ENCODE data around the gene USP21. TPM values are rescaled to one million over a fixed set of nuclear protein-coding genes. Genes with fewer than 3 reads are reported as not detected.
A peak's percentile ranks its signal among the peaks of the same experiment; 100 is the strongest.

USP21 gene
- total RNA-seq, 2 donors from 2014 or later = 23.2 to 28.8 TPM

- no peak overlapping the region for H3K27ac ChIP-seq
- no peak for DNase-seq (ENCODE audit: low spot score)
- H3K4me1 ChIP-seq (ENCODE audit: control insufficient read depth in 1 of 2, low read depth in 2 of 2) = peaks cover 5 to 10% of the 10 kb centered on the region in 2 donors
- TF ChIP-seq, protein P1, sequence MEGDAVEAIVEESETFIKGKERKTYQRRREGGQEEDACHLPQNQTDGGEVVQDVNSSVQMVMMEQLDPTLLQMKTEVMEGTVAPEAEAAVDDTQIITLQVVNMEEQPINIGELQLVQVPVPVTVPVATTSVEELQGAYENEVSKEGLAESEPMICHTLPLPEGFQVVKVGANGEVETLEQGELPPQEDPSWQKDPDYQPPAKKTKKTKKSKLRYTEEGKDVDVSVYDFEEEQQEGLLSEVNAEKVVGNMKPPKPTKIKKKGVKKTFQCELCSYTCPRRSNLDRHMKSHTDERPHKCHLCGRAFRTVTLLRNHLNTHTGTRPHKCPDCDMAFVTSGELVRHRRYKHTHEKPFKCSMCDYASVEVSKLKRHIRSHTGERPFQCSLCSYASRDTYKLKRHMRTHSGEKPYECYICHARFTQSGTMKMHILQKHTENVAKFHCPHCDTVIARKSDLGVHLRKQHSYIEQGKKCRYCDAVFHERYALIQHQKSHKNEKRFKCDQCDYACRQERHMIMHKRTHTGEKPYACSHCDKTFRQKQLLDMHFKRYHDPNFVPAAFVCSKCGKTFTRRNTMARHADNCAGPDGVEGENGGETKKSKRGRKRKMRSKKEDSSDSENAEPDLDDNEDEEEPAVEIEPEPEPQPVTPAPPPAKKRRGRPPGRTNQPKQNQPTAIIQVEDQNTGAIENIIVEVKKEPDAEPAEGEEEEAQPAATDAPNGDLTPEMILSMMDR (IDR thresholded peaks at IDR 0.05) = no peak
- no peak for ATAC-seq (ENCODE audit: insufficient number of reproducible peaks, low FRiP score, low read depth)
- H3K4me3 ChIP-seq = no peak overlapping the region
- H3K9me3 ChIP-seq = no peaks in the 10 kb centered on the region
- no peaks in the 10 kb centered on the region for H3K27me3 ChIP-seq (replicated peaks; ENCODE audit: insufficient read depth)
- H3K36me3 ChIP-seq = no peaks in the 10 kb centered on the region
Measured at GRCh38 chr1:161138431-161138830, 20.9 kb upstream of the USP21 start.

DNA sequence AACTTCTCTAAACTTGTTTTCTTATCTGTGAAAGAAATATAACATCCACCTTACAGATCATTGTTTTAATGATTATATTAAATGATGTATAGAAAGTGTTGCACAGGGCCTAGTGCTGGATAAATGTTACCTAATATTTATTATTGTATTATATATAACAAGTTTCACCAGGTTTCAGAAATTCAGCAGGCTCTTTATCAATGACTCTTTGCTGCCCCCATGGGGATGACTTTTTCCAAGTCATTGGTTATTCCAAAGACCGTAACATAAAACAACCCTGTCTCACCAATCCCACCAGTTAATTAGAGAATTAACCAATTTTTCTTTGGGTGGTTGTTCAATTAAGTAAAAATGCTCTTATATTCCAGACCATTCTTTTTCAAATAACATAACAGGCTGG is 19.5 kb upstream of the USP21 start:
- no peak overlapping the region for H3K27ac ChIP-seq
- H3K4me1 ChIP-seq (ENCODE audit: control insufficient read depth in 1 of 2, low read depth in 2 of 2) = no peaks in the 10 kb centered on the region
- H3K36me3 ChIP-seq = no peaks in the 10 kb centered on the region
- H3K4me3 ChIP-seq = no peak overlapping the region
- H3K9me3 ChIP-seq = no peaks in the 10 kb centered on the region
- DNase-seq (ENCODE audit: low spot score) (no peak), ATAC-seq (ENCODE audit: insufficient number of reproducible peaks, low FRiP score, low read depth) (no peak)
- H3K27me3 ChIP-seq (replicated peaks; ENCODE audit: insufficient read depth) = no peaks in the 10 kb centered on the region
- TF ChIP-seq, protein P1 (IDR thresholded peaks at IDR 0.05) = peak; percentile 27

DNA sequence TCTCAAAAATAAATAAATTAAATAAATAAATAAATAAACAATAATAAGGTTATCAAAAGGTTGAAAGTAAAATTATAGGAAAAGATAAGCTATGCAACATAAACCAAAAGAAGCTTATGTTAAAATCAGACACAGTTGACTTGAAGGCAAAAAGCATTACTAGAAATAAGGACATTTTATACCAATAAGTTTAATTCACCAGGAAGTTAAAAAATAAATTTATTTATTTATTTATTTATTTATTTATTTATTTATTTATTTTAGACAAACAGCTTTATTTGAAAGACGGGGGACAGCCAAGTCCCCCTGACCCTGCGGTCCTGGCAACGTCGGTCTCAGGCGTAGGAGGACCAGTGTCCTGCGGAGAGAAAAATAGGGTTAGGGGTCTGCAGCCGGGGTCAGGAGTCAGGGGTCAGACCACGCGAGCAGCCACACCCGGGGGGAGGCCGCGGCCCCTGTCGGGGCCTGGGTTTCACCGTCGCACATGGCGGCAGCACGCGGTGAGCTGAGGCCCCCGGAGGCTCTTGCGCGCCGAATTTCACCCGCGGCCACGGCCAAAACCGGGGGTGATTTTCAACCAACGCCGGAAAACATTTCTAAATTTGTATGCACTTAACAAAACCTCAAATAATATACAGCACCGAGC is 18.4 kb upstream of the USP21 start:
- Histone ChIP-seq H3K36me3 (no peaks in the 10 kb centered on the region), H3K27ac (no peak overlapping the region), H3K9me3 (no peaks in the 10 kb centered on the region), H3K4me3 (no peak overlapping the region), H3K27me3 (replicated peaks; ENCODE audit: insufficient read depth) (no peaks in the 10 kb centered on the region), H3K4me1 (ENCODE audit: control insufficient read depth in 1 of 2, low read depth in 2 of 2) (no peaks in the 10 kb centered on the region)
- TF ChIP-seq, protein P1 (IDR thresholded peaks at IDR 0.05) = no peak
- DNase-seq (ENCODE audit: low spot score) = no peak
- no peak for ATAC-seq (ENCODE audit: insufficient number of reproducible peaks, low FRiP score, low read depth)

DNA sequence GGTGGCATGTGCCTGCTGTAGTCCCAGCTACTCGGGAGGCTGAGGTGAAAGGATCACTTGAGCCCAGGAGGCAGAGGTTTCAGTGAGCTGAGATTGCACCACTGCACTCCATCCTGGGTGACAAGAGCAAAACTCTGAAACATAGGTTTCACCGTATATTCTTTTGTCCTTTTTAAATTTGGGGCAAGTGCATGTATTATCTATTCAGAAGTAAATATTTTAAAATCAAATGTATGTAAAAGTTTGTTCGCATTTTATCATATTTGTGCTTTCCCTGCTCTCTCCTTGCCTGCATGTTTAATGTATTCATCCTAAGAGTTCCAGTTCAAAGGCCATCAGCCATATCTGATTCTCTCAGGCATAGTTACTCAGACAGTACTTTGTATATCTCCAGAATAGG is 13.5 kb upstream of the USP21 start:
- H3K4me1 ChIP-seq (ENCODE audit: control insufficient read depth in 1 of 2, low read depth in 2 of 2) = no peaks in the 10 kb centered on the region
- TF ChIP-seq, protein P1 (IDR thresholded peaks at IDR 0.05) = no peak
- H3K27me3 ChIP-seq (replicated peaks; ENCODE audit: insufficient read depth) = no peaks in the 10 kb centered on the region
- H3K4me3 ChIP-seq = no peak overlapping the region
- H3K9me3 ChIP-seq = no peaks in the 10 kb centered on the region
- no peaks in the 10 kb centered on the region for H3K36me3 ChIP-seq
- H3K27ac ChIP-seq = no peak overlapping the region
- DNase-seq (ENCODE audit: low spot score) (no peak), ATAC-seq (ENCODE audit: insufficient number of reproducible peaks, low FRiP score, low read depth) (no peak)

- TF ChIP-seq, protein P1 (IDR thresholded peaks at IDR 0.05) = no peak
- peak overlapping the region; percentile 89 to 91 for H3K27ac ChIP-seq
- ATAC-seq (ENCODE audit: insufficient number of reproducible peaks, low FRiP score, low read depth) = no peak
Measured at GRCh38 chr1:161153176-161153575, 6.1 kb upstream of the USP21 start.

More at GRCh38 chr1:161153176-161153575, 6.1 kb upstream of the USP21 start:
- Histone ChIP-seq H3K36me3 (peaks cover 3% of the 10 kb centered on the region), H3K9me3 (no peaks in the 10 kb centered on the region), H3K4me3 (peak overlapping the region; percentile 90), H3K4me1 (ENCODE audit: control insufficient read depth in 1 of 2, low read depth in 2 of 2) (peaks cover 4 to 10% of the 10 kb centered on the region in 2 donors), H3K27me3 (replicated peaks; ENCODE audit: insufficient read depth) (no peaks in the 10 kb centered on the region)
- DNase-seq (ENCODE audit: low spot score) = no peak

Data from thoracic aorta (tissue), 2 donors.